GM18498 (cell line): Measurements from ENCODE around the gene PRKCSH.

Experiments used
- ATAC-seq: cut with Tn5 transposase; IDR thresholded peaks from one replicate; pipeline ENCODE4 v1.9.1; 2021; ENCODE audit warnings: mild to moderate bottlenecking, moderate library complexity; ENCODE audit not compliant: unreplicated experiment

Gene PRKCSH

DNA sequence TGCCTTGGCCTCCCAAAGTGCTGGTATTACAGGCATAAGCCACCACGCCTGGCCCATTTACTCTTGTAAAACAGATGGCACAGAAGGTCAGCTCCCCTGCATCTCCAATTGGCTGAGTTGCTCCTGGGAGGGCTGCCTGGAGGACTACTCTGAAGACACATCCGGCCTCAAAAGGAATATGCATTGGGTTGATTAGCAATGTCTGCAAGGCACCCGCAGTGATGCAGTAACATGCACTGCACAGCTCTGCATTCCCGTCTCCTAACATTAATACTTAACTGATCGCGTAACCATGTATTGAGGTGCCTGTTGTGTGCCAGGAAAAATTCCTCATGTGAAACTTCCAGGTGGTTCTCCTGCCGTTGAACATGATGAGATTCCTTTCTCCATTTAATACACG lies 40.4 kb downstream of the PRKCSH start:
- ATAC-seq, result no peak

DNA sequence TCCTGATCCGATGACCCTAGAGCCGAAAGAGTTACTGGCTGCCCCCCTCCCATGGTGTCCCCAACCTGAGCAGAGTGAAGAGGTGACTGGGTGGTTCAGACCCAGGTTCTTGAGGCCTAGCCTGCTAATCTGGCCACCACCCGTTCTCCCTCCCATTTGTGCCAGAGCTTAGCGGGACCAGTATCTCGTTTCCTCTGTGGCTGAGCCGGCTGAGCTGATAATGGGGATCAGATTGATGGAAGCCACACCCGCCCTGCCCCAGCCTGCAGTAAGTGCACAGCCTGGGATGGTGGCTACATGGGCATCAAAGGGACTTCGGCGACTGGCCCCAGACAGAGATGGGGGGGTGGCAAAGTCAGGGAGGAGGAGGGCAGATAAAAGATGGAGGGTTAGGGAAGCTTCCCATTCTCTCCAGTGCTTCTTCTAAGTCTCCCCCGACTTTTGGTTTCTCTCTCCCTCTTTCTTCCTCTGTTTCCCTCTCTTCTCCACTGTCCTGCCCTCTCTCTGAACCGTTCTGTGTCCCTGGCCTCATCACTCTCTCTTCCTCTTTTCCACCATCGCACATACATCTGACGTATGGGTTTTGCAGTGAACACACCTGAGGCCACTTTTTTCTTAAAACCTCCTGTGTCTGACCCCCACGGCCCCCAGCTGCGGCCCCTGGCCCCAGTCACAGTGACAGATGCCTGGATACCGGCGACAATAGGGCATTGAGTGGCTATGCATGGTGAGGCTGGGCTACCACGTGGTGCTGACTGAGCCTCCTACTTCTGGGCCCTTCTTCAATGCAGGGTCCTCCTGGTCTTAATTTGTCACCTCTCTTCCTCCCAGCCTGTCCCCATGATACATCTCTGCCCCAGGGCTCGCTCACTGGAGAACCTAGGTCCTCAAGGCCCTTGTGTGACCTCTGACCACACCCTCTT lies 43.0 kb downstream of the PRKCSH start:
- ATAC-seq, result no peak

DNA sequence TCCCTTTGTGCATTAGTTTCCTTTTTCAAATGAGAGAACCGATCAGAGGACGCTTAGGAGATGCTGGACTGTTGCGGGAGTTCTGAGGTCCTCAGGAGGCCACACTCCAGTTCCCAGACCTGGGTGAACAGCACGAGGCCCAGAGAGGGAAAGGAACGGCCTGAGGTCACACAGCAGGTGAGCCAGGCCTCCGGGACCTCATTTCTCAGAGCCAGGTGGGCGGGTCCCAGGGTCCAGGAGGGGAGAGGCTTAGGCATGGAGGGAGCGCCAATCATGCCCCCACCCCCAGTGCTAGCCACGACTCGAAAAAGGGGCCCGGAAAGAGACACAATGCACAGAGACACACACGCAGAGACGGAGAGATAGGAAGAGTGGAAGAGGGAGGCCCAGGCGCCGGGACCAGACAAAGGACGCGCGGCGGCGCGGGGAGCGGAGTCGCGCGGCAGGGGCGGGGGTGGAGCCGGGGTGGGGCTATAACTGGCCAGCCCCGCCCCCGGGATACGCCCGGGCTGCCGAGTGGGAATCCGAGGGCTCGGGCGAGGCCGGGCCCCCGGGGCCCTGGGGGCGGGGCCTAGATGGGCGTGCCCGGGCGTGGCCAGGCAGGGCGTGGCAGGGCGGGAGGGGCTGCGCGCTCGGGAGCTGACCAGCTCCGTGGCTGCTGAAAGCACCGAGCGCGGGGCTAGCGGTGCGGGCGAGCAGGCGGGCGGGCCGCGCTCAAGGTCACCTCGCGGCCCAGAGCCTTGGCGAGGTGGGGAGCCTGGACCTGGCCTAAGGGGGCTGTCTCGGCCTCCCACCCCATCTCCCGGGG lies 43.9 kb downstream of the PRKCSH start:
- no peak for ATAC-seq

DNA sequence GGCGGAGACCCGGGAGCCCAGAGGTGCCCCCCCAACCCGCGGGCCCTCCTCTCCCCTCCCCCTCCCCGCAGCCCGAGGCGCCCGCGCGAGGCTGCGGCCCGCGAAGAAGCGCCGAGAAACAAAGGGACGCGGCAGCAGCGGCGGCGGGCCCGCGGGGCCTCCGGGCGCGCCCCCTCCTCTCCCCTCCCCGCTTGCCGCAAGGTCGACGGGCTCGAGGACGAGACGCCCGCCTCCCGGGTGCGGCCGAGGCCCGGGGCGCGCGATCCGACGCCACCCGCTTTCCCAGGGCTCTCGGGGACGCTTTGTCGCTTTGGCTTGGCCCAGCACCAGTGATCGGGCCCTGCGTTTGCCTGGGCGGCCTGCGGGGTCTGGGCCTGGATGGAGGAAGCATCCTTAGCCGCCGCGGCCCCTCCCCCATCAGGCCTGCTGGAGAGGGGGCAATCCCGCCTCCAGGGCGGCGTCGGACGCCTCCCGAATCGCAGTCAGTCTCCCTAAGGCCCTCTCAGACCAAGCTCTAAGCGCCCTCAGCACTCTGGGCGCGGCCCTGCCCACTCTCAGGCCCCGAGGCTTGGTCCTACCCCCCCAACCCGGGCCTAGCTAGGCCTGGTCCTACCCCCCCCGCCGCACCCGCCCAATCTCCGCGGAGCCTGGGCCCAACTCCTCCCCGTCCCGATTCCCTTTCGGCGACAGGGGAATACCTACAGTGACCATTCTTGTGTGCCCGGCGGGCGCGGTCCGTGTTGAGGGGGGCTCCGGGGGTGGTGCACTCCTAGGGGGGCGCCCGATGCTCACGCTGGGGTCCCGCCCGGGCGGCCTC lies 44.7 kb downstream of the PRKCSH start:
- no peak for ATAC-seq

DNA sequence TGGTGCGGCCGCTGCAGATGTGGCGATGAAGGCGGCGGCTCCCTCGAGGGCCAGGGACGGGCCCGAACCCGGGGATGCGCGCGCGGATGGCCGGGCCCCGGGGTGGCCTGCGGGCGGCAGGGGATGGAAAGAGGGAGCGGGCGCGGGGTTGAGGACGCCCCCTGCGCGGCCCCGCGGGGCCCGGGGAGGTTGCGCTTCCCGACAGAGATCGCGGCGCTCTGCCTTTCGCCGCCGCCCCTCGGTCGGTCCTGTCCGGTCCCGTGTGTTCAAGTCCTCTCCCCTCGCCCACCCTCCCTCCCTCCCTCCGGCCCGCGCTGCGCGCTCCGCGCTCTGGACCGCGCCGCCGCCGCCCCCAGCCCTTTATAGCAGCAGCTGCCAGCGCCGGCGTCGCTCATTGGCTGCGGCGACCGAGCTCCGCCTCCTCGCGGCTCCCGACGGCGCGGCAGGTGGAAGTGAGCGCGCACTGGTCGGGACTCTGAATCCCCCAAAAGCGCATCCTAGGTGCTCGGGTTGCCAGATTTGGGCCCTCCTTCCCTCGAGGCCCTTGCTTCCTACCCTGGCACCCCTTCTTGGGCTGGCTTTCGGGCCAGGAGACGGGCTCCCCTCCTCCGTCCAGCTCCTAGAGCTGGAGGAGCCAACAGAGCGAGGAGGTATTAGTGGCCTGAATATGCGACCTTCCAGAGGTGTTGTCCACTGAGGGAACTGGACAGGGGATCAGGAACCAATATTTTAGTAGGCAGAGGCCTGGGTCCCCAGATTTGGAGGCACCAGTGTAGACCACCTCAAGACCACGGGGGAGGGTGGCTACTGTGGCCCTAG lies 45.5 kb downstream of the PRKCSH start, which contains the start of gene ELAVL3:
Gene ELAVL3, minus strand, starts transcription at position 332 of the 819 bp plus-strand sequence. CDS start 438 bp downstream, outside the sequence.
- no peak for ATAC-seq

DNA sequence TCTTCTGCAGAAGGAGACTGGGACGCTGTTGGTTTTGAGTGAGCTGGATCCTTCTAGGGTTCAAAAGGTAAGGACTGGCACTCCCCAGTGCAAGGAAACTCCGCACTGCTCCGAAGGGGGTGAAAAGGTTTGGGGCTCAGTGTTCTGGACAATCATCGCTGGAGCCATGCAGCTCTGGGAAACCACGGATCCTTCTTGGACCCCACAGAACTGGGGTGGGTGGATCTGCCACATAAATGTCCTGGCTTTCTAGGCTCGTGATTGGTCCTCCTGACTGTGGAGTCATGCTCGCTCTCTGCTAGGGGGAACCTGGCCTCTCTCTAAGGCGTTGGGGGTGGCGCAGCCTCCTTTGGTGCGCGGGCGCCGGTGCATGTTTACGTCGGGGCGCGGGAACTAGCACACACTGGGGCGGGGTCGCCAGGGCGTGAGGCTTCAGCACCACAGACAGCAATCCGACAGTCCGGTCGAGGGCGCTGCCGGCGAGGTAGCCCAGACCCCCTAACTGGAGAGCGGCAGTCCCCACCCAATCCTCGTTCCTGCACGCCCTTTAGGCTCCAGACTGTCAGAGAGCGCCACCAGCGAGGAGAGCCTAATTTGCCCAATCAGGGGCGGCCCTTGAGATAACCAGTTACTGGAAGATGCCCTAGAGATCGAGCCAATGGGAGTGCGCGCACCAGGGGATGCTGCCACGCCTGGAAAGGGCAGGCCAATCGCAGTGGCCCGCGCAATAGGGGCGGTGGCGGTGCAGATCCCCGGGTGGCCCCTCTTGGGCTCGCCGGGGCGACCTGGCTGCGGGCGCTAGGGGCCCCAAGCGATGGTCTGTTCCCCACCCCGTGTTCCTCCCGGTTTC lies 46.3 kb downstream of the PRKCSH start:
- peak; percentile 75 for ATAC-seq

DNA sequence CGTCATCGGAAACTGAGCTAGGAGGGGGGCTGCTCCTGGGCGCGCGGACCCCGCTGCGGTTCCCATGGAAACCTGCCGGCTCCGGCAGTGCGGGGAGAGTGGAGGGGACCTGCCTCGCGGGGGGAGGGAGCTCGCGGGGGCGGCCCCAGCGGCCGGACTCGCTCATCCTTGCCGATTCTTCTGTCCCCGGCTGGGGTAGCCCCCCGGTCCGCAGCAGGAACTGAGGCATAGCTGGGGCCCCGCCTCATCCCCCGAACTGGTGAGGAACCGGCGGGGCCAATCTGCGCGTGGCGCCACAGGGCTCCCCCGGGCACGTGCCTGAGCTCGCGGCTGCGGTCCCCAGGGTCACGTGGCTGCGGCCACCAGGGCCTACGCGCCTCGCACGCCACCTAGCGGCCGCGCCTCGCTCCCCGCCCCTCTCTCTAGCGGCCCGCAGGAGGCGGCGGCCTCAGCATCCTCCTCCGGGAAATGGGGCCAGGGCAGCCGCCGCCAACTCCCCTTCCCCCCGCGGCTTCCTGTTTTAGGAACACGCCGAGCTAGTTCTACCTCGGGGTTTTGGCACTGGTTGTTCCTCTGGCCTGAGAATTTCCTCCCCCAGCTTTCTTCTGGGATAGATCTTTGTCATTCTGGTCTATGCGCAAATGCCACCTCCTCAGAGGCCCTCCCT lies 47.1 kb downstream of the PRKCSH start:
- peak; percentile 77 for ATAC-seq

DNA sequence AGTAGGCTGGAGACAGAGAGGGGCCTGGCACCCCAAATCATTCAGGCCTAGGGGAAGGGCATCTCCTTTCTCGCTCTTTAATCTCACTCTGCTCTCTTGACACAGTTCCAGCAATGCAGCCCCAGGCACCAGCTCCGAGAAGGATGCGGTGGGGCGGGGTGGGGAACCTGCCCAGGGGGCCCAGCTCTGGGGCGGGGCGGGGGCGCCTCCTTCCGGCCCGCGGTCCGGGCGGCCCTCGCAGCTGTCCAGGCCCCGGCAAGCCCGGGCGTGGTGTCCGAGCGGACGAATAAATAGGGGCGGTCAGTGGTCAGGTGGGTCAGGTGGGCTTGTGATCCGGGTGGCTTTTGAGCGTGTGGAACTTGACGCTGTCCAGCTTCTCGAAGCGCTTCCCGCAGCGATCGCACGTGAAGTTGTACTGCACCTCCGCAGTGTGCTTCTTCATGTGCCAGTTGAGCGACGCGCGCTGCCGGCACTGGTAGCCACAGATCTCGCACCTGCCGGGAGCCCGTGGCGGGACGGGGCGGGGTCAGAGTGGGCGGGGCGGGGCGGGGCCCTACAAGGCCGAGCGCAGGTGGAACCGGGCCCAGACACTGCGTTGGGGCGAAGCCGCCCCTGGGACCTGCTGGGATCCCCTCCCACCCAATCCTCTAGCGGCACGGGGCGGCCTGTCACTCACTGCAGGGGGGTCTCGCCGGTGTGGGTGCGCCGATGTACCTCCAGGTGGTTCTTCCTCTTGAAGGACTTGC lies 48.1 kb downstream of the PRKCSH start:
- ATAC-seq, result no peak

DNA sequence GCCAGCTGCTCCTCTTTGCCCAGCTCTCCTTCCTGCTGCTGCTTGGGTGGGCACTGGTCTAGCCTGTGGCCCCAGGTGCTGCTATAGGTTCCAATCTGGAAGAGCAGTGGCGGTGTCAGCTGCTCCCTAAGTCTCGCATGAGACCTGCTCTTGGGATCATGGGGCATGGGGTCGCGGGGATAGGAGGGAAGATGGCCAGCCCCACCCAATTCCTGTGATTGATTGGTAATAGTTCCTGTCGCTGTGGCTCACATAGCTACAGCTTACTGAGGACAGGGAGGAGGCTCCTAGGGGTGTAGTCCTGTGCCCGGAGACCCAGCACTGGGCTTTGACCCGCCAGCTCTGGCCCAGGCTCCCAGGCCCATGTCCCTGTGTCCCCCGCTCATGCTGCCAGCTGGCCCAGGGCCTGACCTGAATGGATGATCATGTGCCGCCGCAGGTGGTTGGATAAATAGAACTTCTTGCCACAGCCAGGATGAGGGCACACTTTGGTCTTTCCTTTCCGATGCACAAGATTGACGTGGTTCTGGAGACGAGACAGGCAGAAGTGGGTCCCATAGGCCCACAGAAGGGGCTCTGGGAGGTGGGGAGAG lies 49.9 kb downstream of the PRKCSH start:
- no peak for ATAC-seq

DNA sequence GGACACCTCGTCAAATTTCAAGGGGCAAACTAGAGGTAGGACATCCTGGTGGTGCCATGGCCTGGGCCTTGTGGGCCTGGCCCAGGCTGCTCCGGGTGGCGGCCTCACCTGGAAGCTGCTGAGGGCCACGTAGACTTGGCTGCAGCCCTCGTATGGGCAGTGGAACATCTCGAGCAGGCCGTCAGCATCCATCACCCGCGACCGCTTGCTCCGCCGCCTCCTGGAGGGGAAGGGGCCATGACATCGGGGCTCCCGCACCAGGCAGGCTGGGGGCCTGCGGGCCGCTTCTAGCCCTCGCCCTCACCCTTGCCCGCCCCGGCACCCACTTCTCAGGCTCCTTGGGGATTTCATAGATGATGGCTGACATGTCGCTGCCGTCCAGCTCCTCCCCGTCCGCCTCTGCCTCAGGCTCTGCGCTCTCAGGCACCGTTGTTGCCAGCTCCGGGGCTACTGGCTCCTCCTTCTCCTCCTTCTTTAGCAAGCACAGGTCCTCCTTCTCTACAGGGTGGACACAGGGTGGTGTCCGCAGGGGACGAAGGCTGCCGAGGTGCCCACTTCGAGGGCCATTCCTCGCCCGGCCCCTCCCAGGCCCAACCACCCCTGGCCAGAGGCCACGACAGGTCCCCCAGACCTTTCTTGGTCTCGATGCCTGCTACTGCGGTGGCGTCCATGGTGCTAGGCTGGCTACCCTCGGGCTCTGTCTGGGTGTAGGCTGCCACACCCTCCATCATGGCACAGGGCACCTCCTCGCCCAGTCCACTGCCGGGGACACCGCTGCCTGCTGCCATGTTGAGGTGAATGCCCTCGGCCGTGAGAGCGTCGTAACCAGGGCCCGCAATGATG lies 51.4 kb downstream of the PRKCSH start:
- ATAC-seq, result no peak

DNA sequence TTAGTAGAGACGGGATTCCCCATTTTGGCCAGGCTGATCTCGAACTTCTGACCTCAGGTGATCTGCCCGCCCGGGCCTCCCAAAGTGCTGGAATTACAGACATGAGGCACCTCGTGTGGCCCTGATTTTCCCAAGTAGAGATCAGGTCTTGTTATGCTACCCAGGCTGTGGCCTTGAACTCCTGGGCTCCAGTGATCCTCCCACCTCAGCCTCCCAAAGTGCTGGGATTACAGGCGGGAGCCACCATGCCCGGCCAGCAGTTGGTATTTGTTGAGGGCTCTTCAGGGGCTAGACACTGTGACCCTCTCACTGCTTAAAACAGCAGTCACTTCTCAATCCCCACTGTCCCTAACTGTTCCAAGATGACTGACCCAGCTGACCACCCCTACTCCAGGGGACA lies 53.9 kb downstream of the PRKCSH start:
- no peak for ATAC-seq

DNA sequence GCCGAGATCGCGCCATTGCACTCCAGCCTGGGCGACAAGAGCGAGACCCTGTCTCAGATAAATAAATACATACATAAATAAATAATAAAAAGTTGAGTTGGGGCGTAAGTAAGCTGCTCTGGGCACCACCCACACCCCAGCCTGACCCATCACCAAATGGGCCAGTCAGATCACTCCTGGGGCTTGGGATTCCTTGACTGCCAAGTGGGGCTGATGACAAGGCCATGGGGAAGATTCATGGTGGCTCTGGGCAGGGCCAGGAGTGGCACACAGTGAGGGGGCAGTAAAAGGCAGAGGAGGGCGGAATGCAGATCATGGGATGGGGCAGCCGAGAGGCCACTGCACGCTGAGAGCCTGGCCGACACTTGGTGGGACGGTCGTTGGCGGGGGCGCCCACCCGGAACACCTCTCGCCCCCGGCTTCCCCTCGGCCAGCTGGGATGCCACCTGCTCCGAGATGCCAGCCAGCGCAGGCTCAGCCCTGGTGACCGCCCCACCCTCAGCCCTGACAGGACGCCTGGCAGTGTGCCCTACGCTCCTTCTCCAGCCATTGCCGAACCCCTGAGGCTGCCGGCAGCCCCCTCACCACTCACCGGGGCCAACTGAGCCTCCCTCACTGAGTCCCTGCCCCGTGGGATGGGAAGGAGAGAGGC lies 59.3 kb downstream of the PRKCSH start:
- no peak for ATAC-seq

DNA sequence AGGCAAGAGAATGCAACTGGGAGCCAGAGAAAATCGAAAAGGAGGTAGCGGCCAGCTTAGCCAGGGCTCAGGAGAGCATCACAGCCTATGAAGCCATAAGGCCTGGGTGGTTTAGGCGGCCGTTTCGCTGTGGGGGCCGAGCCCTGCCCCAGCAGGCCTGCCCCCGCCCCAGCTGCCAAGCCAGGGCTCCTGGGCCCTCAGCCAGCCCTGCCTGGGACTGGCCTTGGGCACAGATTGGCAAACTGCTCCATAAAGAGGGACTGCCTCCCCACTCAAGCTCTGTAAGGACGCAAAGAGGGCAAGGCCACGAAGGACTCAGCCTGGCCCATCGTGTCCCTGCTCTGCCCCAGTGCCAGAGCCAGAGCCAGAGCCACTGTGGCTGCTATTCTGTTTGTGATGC lies 60.0 kb downstream of the PRKCSH start:
- ATAC-seq, result no peak

DNA sequence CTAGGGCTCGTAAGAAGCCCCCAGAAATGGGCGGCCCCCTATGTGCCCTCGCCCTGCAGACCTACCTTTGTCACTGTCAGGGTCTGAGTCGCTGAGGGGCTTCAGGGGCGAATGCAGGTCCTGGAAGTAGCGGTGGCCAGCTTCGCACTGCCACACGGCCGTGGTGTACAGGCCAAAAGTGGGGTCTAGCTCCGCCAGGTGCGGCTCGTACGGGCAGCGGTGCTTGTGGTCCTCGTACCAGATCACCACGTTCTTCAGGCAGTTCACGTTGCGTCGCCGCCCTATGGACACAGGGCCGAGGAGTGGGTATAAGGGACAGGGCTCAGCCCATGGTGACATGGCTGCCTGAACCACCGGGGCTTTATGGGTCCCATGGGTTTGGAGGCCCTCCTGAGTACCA lies 60.5 kb downstream of the PRKCSH start:
- no peak for ATAC-seq

DNA sequence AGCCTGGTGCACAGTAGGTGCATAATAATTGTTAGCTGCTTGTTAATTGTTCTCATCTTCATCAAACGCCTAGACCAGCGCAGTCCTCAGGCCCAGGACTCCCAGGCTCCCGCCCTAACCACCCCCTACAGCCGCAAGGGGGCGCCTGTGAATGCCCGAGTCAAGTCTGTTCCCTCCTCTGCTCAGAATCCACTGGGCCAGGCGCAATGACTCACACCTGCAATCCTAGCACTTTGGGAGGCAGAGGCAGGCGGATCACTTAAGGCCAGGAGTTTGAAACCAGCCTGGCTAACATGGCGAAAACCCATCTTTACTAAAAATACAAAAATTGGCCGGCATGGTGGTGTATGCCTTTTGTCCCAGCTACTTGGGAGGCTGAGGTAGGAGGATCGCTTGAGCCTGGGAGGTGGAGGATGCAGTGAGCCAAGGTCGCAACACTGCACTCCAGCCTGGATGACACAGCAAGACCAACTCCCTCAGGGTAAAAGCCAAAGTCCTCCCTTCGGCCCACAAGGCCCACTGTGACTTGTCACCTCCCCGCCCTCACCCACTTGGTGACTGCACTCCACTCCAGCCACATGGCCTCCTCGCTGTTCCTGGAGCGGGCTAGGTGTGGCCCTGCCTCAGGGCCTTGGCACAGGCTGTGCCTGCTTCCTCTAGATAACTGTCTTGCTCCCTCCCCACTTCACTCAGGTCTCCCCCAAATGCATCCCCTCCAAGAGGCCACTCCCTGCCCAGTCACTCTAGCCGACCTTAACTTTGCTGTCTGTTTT lies 61.1 kb downstream of the PRKCSH start:
- ATAC-seq, result no peak
